Activated CD4-positive, alpha-beta T cell treated with anti-CD3 and anti-CD28 coated beads, Interleukin-2, amount 10 ng/mL, durations not matched to agents 24 days and 14 days (primary cell): ENCODE data around the gene PROSER2. TPM values are rescaled to one million over a fixed set of nuclear protein-coding genes. Genes with fewer than 3 reads are reported as not detected.
"Not testable (repeated sequence)": the region's sequence is repeated elsewhere in the genome, so short reads cannot be mapped to it uniquely, and the experiment has no call there.

Source experiments
- DNase-seq: peaks from one replicate; pipeline ENCODE4 v3.0.0; 2022
- H3K27ac Mint-ChIP-seq: one replicate; pipeline ENCODE4 v1.8.0; 2022; ENCODE audit warnings: mild to moderate bottlenecking, mixed read lengths
- H3K27me3 Mint-ChIP-seq: one replicate; pipeline ENCODE4 v1.8.0; 2022; ENCODE audit warnings: mixed read lengths
- H3K36me3 Mint-ChIP-seq: one replicate; pipeline ENCODE4 v1.8.0; 2022; ENCODE audit warnings: low read depth, mild to moderate bottlenecking, mixed read lengths
- H3K4me1 Mint-ChIP-seq: one replicate; pipeline ENCODE4 v1.8.0; 2021; ENCODE audit warnings: mixed read lengths
- H3K4me3 Mint-ChIP-seq: one replicate; pipeline ENCODE4 v1.8.0; 2022; ENCODE audit warnings: mild to moderate bottlenecking, moderate library complexity, mixed read lengths
- H3K9me3 Mint-ChIP-seq: one replicate; pipeline ENCODE4 v1.8.0; 2021; ENCODE audit warnings: mixed read lengths
- intact Hi-C: fragments of 100-400 bp; cut with micrococcal nuclease; formaldehyde crosslinking; loops from one replicate; pipeline ENCODE4 v1.15.1; 2023
- total RNA-seq: library from RNA; stranded (reverse); gene quantifications from 2 replicates; pipeline ENCODE4 v1.2.3, GENCODE V29; 2022

The PROSER2 gene
- total RNA-seq, 1 donor from 2014 or later = 0.37 TPM

GRCh38 chr10:11882646-11883375 lies 59.7 kb downstream of the PROSER2 start:
- Mint-ChIP-seq H3K27me3 (peaks cover 4% of the 10 kb centered on the region), H3K4me1 (peaks cover 3% of the 10 kb centered on the region), H3K9me3 (no peaks in the 10 kb centered on the region), H3K27ac (no peak overlapping the region), H3K36me3 (no peaks in the 10 kb centered on the region), H3K4me3 (no peak overlapping the region)
- no peak for DNase-seq
- intact Hi-C loops = no loop called here

DNA sequence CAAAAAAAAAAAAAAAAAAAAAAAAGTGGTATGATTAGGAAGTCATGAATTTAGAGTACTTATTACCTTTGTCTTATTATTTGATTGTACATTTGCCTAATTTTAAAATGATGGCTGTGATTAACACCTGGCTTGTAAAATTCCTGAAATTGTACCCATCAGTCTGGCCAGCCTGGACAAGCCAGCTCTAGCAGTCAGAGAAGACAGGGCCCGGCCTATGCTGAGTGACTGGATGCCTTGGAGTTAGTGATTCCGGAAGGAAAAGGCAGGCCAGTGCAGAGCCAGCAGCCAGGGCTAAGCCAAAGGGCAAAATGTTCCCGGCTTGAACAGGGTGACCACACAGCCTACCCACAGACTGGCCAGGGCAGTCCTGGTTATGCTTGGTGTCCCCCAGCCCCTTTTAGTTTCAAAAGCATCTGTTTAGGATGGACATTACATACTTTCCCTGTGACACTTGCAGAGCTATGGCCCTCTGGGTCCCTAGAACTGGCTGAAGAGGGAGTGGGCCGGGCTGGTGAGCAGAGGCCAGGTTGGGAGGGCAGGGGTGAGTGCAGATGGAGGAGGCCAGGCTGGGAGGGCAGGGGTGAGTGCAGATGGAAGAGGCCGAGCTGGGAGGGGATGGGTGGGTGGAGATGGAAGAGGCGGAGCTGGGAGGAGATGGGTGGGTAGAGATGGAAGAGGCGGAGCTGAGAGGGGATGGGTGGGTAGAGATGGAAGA lies 61.7 kb downstream of the PROSER2 start:
- Mint-ChIP-seq H3K36me3 (no peaks in the 10 kb centered on the region), H3K27me3 (no peaks in the 10 kb centered on the region), H3K4me1 (peaks cover 3% of the 10 kb centered on the region), H3K9me3 (no peaks in the 10 kb centered on the region), H3K27ac (no peak overlapping the region), H3K4me3 (no peak overlapping the region)
- intact Hi-C loops = no loop called here
- no peak for DNase-seq

DNA sequence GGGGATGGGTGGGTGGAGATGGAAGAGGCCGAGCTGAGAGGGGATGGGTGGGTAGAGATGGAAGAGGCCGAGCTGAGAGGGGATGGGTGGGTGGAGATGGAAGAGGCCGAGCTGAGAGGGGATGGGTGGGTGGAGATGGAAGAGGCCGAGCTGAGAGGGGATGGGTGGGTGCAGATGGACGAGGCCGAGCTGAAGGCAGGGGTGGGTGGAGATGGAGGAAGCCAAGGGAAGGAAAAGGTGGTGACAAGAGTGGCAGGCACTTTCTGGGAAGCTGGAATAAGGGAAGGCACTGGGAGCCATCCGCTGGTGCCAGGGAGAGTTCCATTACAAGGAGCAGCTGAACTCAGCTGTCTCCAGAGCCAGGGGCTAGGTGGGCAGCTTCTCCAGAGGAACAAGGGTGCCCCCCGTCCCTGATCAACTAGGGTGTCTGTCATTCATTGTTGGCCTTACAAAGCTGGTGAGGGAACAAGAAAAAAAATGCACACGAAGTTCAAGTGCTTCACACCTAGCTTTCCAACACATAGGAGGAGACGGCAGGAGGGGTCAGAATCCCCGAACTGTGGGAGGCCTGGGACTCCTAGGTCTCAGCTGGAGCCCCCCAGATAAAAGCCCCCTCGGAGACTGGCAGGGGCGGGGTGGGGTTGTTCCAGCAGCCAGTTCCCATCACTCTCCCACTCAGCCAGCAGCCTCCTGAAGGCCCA lies 62.4 kb downstream of the PROSER2 start:
- no peak overlapping the region for H3K4me3 Mint-ChIP-seq
- intact Hi-C loops = no loop called here
- DNase-seq = no peak
- peaks cover 3% of the 10 kb centered on the region for H3K4me1 Mint-ChIP-seq
- no peaks in the 10 kb centered on the region for H3K36me3 Mint-ChIP-seq
- no peak overlapping the region for H3K27ac Mint-ChIP-seq
- H3K27me3 Mint-ChIP-seq = no peaks in the 10 kb centered on the region
- H3K9me3 Mint-ChIP-seq = no peaks in the 10 kb centered on the region

- Mint-ChIP-seq H3K4me1 (peaks cover 3% of the 10 kb centered on the region), H3K36me3 (no peaks in the 10 kb centered on the region), H3K4me3 (no peak overlapping the region), H3K27me3 (no peaks in the 10 kb centered on the region), H3K27ac (no peak overlapping the region), H3K9me3 (no peaks in the 10 kb centered on the region)
- intact Hi-C loops = no loop called here
- no peak for DNase-seq
These were observed 63.0 kb downstream of the PROSER2 start for GRCh38 chr10:11886138-11886474.

- Mint-ChIP-seq H3K27ac (no peak overlapping the region), H3K9me3 (no peaks in the 10 kb centered on the region), H3K4me1 (peaks cover 3% of the 10 kb centered on the region), H3K27me3 (no peaks in the 10 kb centered on the region), H3K4me3 (no peak overlapping the region), H3K36me3 (no peaks in the 10 kb centered on the region)
- DNase-seq = no peak
- intact Hi-C loops = no loop called here
These were observed 63.7 kb downstream of the PROSER2 start for GRCh38 chr10:11886851-11887250.

DNA sequence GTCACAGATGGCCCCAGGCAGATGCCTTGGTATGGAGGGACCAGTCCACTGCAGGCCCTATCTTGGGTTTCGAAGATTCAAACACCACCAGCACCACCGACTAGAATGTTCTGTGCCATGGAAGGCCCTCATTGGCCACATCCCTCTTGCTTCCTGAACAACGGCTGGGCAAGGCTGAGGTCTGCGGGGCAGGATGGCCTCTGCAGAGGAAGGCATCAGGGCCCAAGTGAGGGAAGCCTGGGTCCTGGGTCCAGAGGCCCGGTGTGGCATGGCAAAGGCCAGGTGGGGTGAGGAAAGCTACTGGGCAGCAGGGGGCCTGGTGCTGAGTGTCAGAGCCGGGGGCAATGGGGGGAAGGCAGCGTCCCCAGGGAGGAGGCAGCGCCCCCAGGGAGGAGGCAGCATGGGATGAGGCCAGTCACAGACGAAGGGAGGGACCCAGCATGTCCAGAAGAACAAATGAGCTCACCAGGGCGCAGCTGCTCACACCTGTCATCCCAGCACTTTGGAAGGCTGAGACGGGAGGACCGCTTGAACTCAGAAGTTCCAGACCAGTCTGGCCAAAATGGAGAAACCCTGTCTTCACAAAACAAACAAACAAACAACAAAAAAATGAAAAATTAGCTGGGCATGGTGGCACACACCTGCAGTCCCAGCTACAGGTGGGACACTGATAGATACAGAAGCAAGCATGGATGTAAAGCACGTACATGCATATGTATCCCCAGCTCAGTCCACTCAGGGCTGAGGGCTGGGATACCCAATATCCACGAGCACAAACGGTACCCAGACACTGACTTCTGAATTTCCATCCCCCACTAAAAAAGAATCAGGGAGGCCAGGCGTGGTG lies 64.4 kb downstream of the PROSER2 start:
- intact Hi-C loops = no loop called here
- peaks cover 2% of the 10 kb centered on the region for H3K4me1 Mint-ChIP-seq
- H3K9me3 Mint-ChIP-seq = no peaks in the 10 kb centered on the region
- H3K27ac Mint-ChIP-seq = no peak overlapping the region
- no peak for DNase-seq
- H3K4me3 Mint-ChIP-seq = no peak overlapping the region
- H3K36me3 Mint-ChIP-seq = no peaks in the 10 kb centered on the region
- H3K27me3 Mint-ChIP-seq = no peaks in the 10 kb centered on the region

GRCh38 chr10:11889263-11889662 lies 66.1 kb downstream of the PROSER2 start:
- H3K27ac Mint-ChIP-seq, H3K9me3 Mint-ChIP-seq, H3K4me3 Mint-ChIP-seq, intact Hi-C loops, H3K36me3 Mint-ChIP-seq, H3K27me3 Mint-ChIP-seq, H3K4me1 Mint-ChIP-seq, DNase-seq: not testable (repeated sequence)

- Mint-ChIP-seq H3K36me3 (no peaks in the 10 kb centered on the region), H3K27me3 (no peaks in the 10 kb centered on the region), H3K27ac (no peak overlapping the region), H3K4me3 (no peak overlapping the region), H3K9me3 (no peaks in the 10 kb centered on the region), H3K4me1 (peaks cover 2% of the 10 kb centered on the region)
- intact Hi-C loops = no loop called here
- DNase-seq = no peak
These were observed 68.8 kb downstream of the PROSER2 start for GRCh38 chr10:11891776-11892486.

DNA sequence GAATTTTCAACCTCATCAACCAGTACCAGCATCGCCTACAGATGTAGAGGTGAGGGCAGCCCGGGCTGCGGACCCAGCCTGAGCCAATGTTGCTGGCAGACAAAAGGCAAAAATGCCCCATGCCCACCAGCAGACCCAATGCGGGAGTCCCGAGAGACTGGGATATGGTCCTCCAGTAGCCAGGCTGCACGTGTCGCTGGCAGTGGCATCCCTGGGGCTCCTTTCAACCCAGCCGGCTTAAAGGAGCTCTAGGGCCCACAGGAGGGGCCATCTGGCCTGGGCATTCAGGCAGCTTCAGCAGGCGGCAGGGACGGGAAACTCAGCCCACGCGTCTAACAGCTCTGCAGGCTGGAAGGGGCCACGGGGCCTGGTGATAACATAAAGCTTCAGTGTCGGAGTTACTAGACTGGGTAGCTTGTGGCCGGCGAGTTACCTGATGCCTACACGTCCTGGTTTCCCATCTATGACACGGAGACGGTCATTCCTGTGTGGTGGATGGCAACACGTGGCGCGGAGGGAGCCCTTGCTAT lies 70.7 kb downstream of the PROSER2 start:
- H3K4me3 Mint-ChIP-seq = no peak overlapping the region
- no peak for DNase-seq
- H3K9me3 Mint-ChIP-seq = no peaks in the 10 kb centered on the region
- intact Hi-C loops = no loop called here
- no peak overlapping the region for H3K27ac Mint-ChIP-seq
- H3K36me3 Mint-ChIP-seq = no peaks in the 10 kb centered on the region
- H3K27me3 Mint-ChIP-seq = no peaks in the 10 kb centered on the region
- H3K4me1 Mint-ChIP-seq = peaks cover 2% of the 10 kb centered on the region

GRCh38 chr10:11894381-11895107 lies 71.4 kb downstream of the PROSER2 start:
- Mint-ChIP-seq H3K36me3 (no peaks in the 10 kb centered on the region), H3K27ac (no peak overlapping the region), H3K4me1 (peaks cover 2% of the 10 kb centered on the region), H3K27me3 (no peaks in the 10 kb centered on the region), H3K9me3 (no peaks in the 10 kb centered on the region), H3K4me3 (no peak overlapping the region)
- intact Hi-C loops = no loop called here
- DNase-seq = no peak

DNA sequence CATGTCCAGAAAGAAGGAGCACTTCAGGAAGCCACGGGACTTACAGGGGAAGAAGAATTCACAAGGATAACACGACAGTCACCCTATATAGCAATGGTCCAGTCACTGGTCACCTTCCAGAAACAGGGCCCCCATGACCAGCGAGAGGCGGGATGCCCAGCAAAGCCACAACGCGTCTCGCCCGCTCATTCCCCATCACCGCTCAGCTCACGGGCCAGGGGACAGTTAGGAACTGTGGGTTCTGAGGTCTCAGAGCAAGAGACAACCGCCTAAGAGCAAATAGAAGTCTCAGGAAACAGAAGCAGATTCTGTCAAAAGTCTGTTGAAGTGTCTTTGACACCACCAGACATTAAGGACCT lies 71.9 kb downstream of the PROSER2 start:
- intact Hi-C loops = no loop called here
- Mint-ChIP-seq H3K4me1 (peaks cover 2% of the 10 kb centered on the region), H3K27ac (no peak overlapping the region), H3K9me3 (no peaks in the 10 kb centered on the region), H3K27me3 (no peaks in the 10 kb centered on the region), H3K36me3 (no peaks in the 10 kb centered on the region), H3K4me3 (no peak overlapping the region)
- no peak for DNase-seq

GRCh38 chr10:11895598-11895997 lies 72.4 kb downstream of the PROSER2 start:
- Mint-ChIP-seq H3K36me3 (no peaks in the 10 kb centered on the region), H3K27ac (no peak overlapping the region), H3K4me1 (peaks cover 2% of the 10 kb centered on the region), H3K4me3 (no peak overlapping the region), H3K27me3 (no peaks in the 10 kb centered on the region), H3K9me3 (no peaks in the 10 kb centered on the region)
- intact Hi-C loops = no loop called here
- no peak for DNase-seq
